HG03442 (cell line): Measurements from ENCODE around the gene TUBG2.

Experiments
- ATAC-seq: cut with Tn5 transposase; IDR thresholded peaks from one replicate; pipeline ENCODE4 v1.9.1; 2021; ENCODE audit warnings: mild to moderate bottlenecking, moderate library complexity; ENCODE audit not compliant: unreplicated experiment

Gene TUBG2

GRCh38 chr17:42695500-42695899 is 36.4 kb downstream of the TUBG2 start:
- ATAC-seq = no peak

- ATAC-seq = no peak
These were observed 38.2 kb downstream of the TUBG2 start for GRCh38 chr17:42697108-42697811.

GRCh38 chr17:42698736-42699414 is 39.8 kb downstream of the TUBG2 start:
- no peak for ATAC-seq

- no peak for ATAC-seq
These were observed 40.3 kb downstream of the TUBG2 start for GRCh38 chr17:42699415-42699740.

- no peak for ATAC-seq
These were observed 41.7 kb downstream of the TUBG2 start for GRCh38 chr17:42700586-42701289.

- no peak for ATAC-seq
These were observed 43.4 kb downstream of the TUBG2 start for GRCh38 chr17:42702446-42702845.

- ATAC-seq = peak; percentile 6
These were observed 45.4 kb downstream of the TUBG2 start for GRCh38 chr17:42704490-42704836.

- peak; percentile 77 for ATAC-seq
These were observed 45.9 kb downstream of the TUBG2 start for GRCh38 chr17:42704837-42705494.

GRCh38 chr17:42706732-42707131 is 47.6 kb downstream of the TUBG2 start:
- ATAC-seq = no peak

- ATAC-seq = no peak
These were observed 49.5 kb downstream of the TUBG2 start for GRCh38 chr17:42708588-42708987.

- ATAC-seq = no peak
These were observed 50.5 kb downstream of the TUBG2 start for GRCh38 chr17:42709561-42709960.
